Measurements from ENCODE around the gene HSPA12B.

DNA sequence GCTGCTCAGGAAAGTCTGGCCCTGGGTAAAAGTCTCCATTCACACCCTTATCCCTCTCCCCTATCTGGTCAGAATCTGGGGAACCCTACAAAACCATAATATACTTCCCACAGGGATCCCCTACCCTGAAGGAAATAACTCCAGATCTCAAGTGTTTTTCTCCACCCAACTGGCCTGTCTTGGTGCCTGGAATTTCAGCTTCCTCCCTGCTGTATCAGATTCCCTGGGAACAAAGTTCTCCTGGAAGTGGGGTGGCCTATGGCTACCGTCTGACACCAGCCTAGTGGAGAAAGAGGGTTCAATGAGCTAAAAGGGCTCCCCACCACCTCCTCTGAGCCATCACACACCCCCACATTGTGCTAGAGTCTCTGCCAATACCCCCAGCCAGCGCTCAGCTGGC, 15.0 kb downstream of the HSPA12B start:
- TF ChIP-seq, protein P1, sequence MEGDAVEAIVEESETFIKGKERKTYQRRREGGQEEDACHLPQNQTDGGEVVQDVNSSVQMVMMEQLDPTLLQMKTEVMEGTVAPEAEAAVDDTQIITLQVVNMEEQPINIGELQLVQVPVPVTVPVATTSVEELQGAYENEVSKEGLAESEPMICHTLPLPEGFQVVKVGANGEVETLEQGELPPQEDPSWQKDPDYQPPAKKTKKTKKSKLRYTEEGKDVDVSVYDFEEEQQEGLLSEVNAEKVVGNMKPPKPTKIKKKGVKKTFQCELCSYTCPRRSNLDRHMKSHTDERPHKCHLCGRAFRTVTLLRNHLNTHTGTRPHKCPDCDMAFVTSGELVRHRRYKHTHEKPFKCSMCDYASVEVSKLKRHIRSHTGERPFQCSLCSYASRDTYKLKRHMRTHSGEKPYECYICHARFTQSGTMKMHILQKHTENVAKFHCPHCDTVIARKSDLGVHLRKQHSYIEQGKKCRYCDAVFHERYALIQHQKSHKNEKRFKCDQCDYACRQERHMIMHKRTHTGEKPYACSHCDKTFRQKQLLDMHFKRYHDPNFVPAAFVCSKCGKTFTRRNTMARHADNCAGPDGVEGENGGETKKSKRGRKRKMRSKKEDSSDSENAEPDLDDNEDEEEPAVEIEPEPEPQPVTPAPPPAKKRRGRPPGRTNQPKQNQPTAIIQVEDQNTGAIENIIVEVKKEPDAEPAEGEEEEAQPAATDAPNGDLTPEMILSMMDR (IDR thresholded peaks at IDR 0.05) = no peak
- no peak for TF ChIP-seq POLR2A (IDR thresholded peaks at IDR 0.05)

All from prostate gland (tissue), 2 donors.